ENCODE results near the gene RNF215. TPM values are rescaled to one million over a fixed set of nuclear protein-coding genes. Genes with fewer than 3 reads are reported as not detected.

RNF215 gene
- total RNA-seq, 4 donors from 2014 or later = 2.1 to 13.8 (median 9.0) TPM

GRCh38 chr22:30416837-30417236 lies 29.6 kb upstream of the RNF215 start:
- TF ChIP-seq CTCF (IDR thresholded peaks at IDR 0.05; ENCODE audit: low read depth) = no peak

GRCh38 chr22:30416403-30416802 lies 29.2 kb upstream of the RNF215 start:
- no peak for TF ChIP-seq CTCF (IDR thresholded peaks at IDR 0.05; ENCODE audit: low read depth)

- TF ChIP-seq CTCF (IDR thresholded peaks at IDR 0.05; ENCODE audit: low read depth) = no peak
Measured at GRCh38 chr22:30414525-30415047, 27.4 kb upstream of the RNF215 start.

- no peak for TF ChIP-seq CTCF (IDR thresholded peaks at IDR 0.05; ENCODE audit: low read depth)
Measured at GRCh38 chr22:30413745-30414524, 26.7 kb upstream of the RNF215 start.

- no peak for TF ChIP-seq CTCF (IDR thresholded peaks at IDR 0.05; ENCODE audit: low read depth)
Measured at GRCh38 chr22:30413001-30413400, 25.8 kb upstream of the RNF215 start.

GRCh38 chr22:30411780-30412179 lies 24.6 kb upstream of the RNF215 start:
- no peak for TF ChIP-seq CTCF (IDR thresholded peaks at IDR 0.05; ENCODE audit: low read depth)

- no peak for TF ChIP-seq CTCF (IDR thresholded peaks at IDR 0.05; ENCODE audit: low read depth)
Measured at GRCh38 chr22:30408388-30409102, 21.3 kb upstream of the RNF215 start.
